ENCODE measurements around the gene AMPD1.

The AMPD1 gene

GRCh38 chr1:114638910-114639309 lies 56.4 kb downstream of the AMPD1 start:
- DNase-seq (ENCODE audit: low read depth in 2 of 2), result no peak

GRCh38 chr1:114632427-114632826 lies 62.9 kb downstream of the AMPD1 start:
- DNase-seq (ENCODE audit: low read depth in 2 of 2), result no peak

GRCh38 chr1:114627107-114627506 lies 68.2 kb downstream of the AMPD1 start:
- DNase-seq (ENCODE audit: low read depth in 2 of 2), result no peak

- no peak for DNase-seq (ENCODE audit: low read depth in 2 of 2)
Observed at GRCh38 chr1:114623364-114623763, 72.0 kb downstream of the AMPD1 start.
